ENCODE measurements around the gene OR5A2. TPM values are rescaled to one million over a fixed set of nuclear protein-coding genes. Genes with fewer than 3 reads are reported as not detected.

OR5A2 gene
- total and polyA plus RNA-seq, 10 donors = not detected

DNA sequence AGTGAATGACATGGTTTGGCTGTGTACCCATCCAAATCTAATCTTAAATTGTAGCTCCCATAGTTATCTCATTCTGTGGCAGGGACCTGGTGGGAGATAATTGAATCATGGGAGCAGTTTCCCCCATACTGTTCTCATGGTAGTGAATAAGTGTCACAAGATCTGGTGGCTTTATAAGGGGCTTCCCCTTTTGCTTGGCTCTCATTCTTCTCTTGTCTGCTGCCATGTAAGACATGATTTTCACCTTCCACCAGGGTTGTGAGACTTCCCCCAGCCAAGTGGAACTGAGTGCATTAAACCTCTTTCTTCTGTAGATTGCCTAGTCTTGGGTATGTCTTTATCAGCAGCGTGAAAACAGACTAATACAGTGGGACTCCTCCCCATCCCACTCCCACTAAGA, 11.1 kb downstream of the OR5A2 start:
- Histone ChIP-seq H3K27ac (no peak overlapping the region), H3K9me3 (peaks cover 0 to 14% (median 4%) of the 10 kb centered on the region in 8 donors), H3K4me3 (no peak overlapping the region), H3K4me1 (peaks cover 0 to 5% (median 0%) of the 10 kb centered on the region in 6 donors), H3K27me3 (replicated peaks in 1 of 7) (peaks cover 0 to 6% (median 0%) of the 10 kb centered on the region in 7 donors), H3K36me3 (no peaks in the 10 kb centered on the region)
- TF ChIP-seq POLR2A (IDR thresholded peaks at IDR 0.05) (no peak), POLR2AphosphoS5 (IDR thresholded peaks at IDR 0.05) (no peak)
- TF ChIP-seq, protein P1, sequence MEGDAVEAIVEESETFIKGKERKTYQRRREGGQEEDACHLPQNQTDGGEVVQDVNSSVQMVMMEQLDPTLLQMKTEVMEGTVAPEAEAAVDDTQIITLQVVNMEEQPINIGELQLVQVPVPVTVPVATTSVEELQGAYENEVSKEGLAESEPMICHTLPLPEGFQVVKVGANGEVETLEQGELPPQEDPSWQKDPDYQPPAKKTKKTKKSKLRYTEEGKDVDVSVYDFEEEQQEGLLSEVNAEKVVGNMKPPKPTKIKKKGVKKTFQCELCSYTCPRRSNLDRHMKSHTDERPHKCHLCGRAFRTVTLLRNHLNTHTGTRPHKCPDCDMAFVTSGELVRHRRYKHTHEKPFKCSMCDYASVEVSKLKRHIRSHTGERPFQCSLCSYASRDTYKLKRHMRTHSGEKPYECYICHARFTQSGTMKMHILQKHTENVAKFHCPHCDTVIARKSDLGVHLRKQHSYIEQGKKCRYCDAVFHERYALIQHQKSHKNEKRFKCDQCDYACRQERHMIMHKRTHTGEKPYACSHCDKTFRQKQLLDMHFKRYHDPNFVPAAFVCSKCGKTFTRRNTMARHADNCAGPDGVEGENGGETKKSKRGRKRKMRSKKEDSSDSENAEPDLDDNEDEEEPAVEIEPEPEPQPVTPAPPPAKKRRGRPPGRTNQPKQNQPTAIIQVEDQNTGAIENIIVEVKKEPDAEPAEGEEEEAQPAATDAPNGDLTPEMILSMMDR (IDR thresholded peaks at IDR 0.05 in 8 of 11, conservative IDR thresholded peaks at IDR 0.05 in 3 of 11) = no peak
- intact Hi-C loops (cut with DNase I; ENCODE audit: low total_unique reads) = no loop called here
- DNase-seq = no peak
- WGBS, 5 donors = 68 to 91% (median 77%) methylated on average over 1 of the region's 1 CpG

DNA sequence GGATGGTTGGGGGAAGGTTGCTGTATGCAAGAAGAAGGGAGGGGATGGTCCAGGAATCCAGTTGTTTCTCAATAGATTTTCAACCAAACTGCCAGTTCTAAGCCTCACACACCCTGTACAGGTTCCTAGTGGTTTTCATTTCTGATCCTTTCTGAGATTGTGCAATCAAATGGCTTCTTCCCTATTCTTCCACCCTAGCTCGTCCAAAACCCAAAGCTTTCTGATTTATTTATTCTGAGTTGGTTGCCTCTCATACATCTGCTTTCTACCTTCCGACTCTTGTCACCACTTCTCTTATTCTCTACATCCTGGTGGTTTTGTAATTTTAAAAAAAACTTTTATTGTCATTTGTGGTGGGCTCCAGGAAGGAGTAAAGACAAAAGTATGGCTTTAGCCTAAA, 12.6 kb downstream of the OR5A2 start:
- Histone ChIP-seq H3K36me3 (no peaks in the 10 kb centered on the region), H3K4me3 (no peak overlapping the region), H3K27ac (no peak overlapping the region), H3K27me3 (replicated peaks in 1 of 7) (peaks cover 0 to 6% (median 0%) of the 10 kb centered on the region in 7 donors), H3K4me1 (peaks cover 0 to 5% (median 0%) of the 10 kb centered on the region in 6 donors), H3K9me3 (peaks cover 0 to 29% (median 18%) of the 10 kb centered on the region in 8 donors)
- no peak for TF ChIP-seq POLR2A (IDR thresholded peaks at IDR 0.05)
- 14 to 40% (median 25%) methylated on average over 2 of the region's 2 CpGs for WGBS, 5 donors
- no peak for DNase-seq
- intact Hi-C loops (cut with DNase I; ENCODE audit: low total_unique reads) = no loop called here

DNA sequence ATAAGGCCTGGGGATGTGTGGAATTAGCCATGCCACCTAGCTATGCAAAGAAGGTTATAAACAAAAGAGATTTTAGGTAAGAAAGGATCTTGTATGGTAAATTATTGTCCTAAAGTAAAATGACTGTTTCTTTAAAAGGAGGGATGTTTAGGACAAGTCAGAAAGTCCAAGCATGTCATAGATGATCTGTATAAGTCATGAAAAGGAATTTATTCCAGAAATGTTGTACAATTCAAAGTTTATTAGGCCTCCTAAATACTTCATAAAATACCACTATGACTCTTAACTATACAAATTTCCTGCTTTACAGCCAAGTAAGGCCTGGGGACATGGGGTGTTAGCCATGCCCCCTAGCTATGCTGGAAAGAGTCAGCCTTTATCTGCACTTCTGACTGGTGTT, 22.7 kb downstream of the OR5A2 start:
- no peaks in the 10 kb centered on the region for H3K4me1 ChIP-seq
- intact Hi-C loops (cut with DNase I; ENCODE audit: low total_unique reads) = no loop called here
- H3K36me3 ChIP-seq = no peaks in the 10 kb centered on the region
- no peak for TF ChIP-seq POLR2A (IDR thresholded peaks at IDR 0.05)
- TF ChIP-seq POLR2AphosphoS5 (IDR thresholded peaks at IDR 0.05) = no peak
- TF ChIP-seq, protein P1 (IDR thresholded peaks at IDR 0.05 in 8 of 11, conservative IDR thresholded peaks at IDR 0.05 in 3 of 11) = no peak
- H3K27me3 ChIP-seq (replicated peaks in 1 of 7) = no peaks in the 10 kb centered on the region
- peaks cover 0 to 46% (median 33%) of the 10 kb centered on the region in 8 donors for H3K9me3 ChIP-seq
- H3K4me3 ChIP-seq = no peak overlapping the region
- H3K27ac ChIP-seq = no peak overlapping the region
- no peak for DNase-seq

DNA sequence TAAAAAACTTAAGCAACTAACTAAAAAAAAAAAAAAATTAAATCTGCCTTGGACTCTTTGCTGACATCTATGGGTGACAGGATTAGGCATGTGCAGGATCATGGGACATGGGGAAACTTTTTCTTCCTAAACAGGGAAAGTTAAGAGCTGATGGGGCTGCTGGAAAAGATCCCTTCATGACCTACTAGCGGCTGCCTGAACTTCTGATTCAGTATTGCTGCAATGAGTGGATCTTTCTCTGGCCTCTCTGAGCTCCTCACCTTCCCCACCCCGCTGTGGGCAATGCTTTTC, 25.0 kb downstream of the OR5A2 start:
- Histone ChIP-seq H3K27ac (no peak overlapping the region), H3K27me3 (replicated peaks in 1 of 7) (no peaks in the 10 kb centered on the region), H3K4me1 (no peaks in the 10 kb centered on the region), H3K36me3 (no peaks in the 10 kb centered on the region), H3K4me3 (no peak overlapping the region), H3K9me3 (peaks cover 0 to 35% (median 25%) of the 10 kb centered on the region in 8 donors)
- TF ChIP-seq POLR2AphosphoS5 (IDR thresholded peaks at IDR 0.05) (no peak), POLR2A (IDR thresholded peaks at IDR 0.05) (no peak)
- TF ChIP-seq, protein P1 (IDR thresholded peaks at IDR 0.05 in 8 of 11, conservative IDR thresholded peaks at IDR 0.05 in 3 of 11) = no peak
- WGBS, 5 donors = 63 to 70% (median 68%) methylated on average over 2 of the region's 2 CpGs
- DNase-seq = no peak
- intact Hi-C loops (cut with DNase I; ENCODE audit: low total_unique reads) = no loop called here
